LNCaP clone FGC (cell line): ENCODE data around the gene SLC12A5.

Experiments
- DNase-seq: peaks from one replicate; pipeline ENCODE4 v3.0.0-alpha.2; 2011; ENCODE audit warnings: low read depth
- H3K4me3 ChIP-seq: 2 replicates; pipeline ENCODE4 v1.5.1; 2011; ENCODE audit warnings: mild to moderate bottlenecking, low read depth, low read length, control low read depth
- TF ChIP-seq, protein P1 (sequence below): IDR thresholded peaks from 2 replicates; pipeline ENCODE4 v1.5.1; 2012; ENCODE audit warnings: mild to moderate bottlenecking; ENCODE audit not compliant: control insufficient read depth, insufficient read depth; ENCODE audit errors: extremely low read depth

Gene SLC12A5

DNA sequence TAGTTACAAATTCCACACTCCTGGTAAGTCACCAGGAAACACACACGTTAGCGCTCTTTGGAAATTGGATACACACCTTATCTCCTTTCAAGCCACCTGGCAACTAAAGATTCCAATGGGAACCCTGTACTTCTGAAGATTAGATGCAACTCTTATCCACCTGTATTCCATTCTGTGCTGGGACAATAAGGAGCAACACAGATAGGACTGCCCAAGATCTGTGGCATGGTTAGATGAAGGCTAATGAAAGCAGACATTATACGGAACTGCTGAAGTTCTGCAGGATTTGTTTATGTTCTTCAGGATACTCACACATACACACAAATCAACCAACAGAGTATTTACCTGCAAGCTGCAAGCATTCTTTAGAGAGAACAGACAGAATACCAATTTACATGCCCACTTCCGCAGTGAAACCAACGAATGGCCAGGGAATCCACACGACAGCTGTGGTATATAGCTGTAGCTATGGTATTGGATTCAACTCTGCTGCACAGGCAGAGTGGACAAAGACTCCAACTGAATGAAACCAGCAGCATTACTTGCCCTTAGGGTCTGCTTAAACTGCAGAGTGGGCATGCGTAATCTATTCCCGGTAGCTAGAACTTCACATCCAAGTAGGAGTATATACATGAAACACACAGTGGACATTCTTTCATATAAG, 48.8 kb downstream of the SLC12A5 start:
- TF ChIP-seq, protein P1, sequence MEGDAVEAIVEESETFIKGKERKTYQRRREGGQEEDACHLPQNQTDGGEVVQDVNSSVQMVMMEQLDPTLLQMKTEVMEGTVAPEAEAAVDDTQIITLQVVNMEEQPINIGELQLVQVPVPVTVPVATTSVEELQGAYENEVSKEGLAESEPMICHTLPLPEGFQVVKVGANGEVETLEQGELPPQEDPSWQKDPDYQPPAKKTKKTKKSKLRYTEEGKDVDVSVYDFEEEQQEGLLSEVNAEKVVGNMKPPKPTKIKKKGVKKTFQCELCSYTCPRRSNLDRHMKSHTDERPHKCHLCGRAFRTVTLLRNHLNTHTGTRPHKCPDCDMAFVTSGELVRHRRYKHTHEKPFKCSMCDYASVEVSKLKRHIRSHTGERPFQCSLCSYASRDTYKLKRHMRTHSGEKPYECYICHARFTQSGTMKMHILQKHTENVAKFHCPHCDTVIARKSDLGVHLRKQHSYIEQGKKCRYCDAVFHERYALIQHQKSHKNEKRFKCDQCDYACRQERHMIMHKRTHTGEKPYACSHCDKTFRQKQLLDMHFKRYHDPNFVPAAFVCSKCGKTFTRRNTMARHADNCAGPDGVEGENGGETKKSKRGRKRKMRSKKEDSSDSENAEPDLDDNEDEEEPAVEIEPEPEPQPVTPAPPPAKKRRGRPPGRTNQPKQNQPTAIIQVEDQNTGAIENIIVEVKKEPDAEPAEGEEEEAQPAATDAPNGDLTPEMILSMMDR, result no peak
- H3K4me3 ChIP-seq, result no peak overlapping the region
- no peak for DNase-seq

DNA sequence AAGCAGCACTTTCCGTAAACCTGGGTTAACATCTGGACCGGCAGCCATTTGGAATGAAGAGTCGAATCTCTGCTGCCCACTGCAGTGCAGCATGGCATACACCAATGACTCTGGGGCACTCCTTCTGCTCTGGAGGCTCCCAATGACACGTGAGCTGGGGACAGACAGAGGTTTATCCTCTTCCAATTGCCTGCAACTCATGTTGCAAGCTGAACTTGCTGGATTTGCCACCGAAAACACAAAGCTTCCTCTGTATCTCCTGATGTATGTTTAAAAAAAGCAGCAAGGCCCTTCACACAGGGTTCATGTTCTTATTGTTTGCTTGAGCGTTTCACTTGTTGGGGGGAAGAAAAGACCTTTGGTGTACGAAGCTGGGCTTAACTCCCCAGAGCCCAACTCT, 49.9 kb downstream of the SLC12A5 start:
- TF ChIP-seq, protein P1, result no peak
- no peak for DNase-seq
- H3K4me3 ChIP-seq, result no peak overlapping the region

DNA sequence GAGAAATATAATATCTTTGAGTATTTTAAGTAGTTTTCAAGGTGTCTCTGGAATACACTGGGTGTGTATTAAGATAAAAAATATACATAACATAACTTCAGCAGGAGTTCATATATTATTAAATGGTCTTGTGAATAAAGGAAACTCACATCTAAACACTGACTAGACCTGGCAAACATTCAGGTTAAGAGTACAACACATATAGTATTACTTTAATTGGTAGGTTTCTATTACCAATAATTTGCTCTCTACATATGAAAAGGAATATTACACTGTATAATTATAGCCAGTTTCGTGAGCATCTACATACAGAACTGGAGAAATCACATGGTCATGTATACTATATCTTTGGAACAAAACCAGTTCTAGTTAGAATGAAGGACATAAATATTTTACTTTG, 52.1 kb downstream of the SLC12A5 start:
- H3K4me3 ChIP-seq, result no peak overlapping the region
- TF ChIP-seq, protein P1, result no peak
- no peak for DNase-seq

DNA sequence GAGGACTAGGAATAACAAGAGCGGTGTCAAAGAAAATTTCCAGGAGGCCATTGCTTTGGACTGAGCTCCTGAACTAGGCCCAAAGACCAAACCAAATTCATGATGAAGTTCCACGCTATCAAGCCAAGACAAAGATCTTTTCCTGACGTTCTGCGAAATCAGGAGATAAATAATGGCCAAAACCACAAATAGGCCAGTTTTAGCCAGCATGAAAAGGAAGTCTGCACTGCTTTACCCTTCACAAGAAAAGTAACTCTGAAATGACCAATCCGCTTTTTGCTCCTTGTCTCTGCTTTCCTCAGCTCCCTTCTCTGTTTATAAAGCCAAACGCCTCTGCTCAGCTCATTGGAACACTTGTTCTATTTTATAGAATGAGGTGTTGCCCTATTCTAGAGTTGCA, 54.1 kb downstream of the SLC12A5 start:
- DNase-seq, result no peak
- TF ChIP-seq, protein P1, result no peak
- H3K4me3 ChIP-seq, result no peak overlapping the region

DNA sequence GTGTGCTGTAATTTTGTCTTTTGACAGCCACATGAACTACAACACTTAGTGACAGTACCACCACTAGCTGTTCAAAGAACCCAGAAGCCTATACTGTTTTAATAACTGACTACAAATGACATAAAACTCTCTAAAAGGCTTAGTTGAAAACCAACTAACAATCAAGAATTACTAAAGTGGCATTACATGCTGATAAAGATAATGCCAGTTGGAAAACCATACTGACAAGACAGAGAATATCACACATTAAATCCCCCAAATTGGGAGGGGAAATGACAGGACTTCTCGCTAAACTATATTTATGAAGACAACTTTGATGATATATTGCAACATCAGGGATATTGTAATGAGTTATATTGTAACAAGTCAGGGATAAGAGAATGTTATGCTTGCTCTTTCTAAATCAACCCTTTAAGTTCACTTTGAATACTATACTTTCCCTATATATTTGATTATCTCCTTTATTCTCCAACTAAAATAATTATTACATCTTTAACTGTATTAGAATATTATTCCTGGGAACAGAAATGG, 54.6 kb downstream of the SLC12A5 start:
- no peak for DNase-seq
- TF ChIP-seq, protein P1, result no peak
- H3K4me3 ChIP-seq, result no peak overlapping the region

DNA sequence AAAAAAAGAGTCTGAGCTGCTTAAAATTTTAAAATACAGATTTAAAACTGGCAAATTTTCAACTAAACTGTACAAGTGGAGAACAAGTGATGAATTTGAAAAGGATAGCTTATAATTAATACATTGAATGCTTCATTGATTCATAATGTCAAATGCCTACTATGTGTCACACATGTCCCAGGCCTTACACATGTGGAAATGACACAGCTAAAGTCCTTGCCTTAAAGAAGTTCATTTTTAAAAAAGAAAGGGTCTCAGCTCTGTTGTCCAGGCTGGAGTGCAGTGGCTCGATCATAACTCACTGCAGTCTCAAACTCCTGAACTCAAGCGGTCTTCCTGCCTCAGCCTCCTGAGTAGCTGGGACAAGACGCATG, 55.8 kb downstream of the SLC12A5 start:
- TF ChIP-seq, protein P1, result no peak
- H3K4me3 ChIP-seq, result no peak overlapping the region
- no peak for DNase-seq

DNA sequence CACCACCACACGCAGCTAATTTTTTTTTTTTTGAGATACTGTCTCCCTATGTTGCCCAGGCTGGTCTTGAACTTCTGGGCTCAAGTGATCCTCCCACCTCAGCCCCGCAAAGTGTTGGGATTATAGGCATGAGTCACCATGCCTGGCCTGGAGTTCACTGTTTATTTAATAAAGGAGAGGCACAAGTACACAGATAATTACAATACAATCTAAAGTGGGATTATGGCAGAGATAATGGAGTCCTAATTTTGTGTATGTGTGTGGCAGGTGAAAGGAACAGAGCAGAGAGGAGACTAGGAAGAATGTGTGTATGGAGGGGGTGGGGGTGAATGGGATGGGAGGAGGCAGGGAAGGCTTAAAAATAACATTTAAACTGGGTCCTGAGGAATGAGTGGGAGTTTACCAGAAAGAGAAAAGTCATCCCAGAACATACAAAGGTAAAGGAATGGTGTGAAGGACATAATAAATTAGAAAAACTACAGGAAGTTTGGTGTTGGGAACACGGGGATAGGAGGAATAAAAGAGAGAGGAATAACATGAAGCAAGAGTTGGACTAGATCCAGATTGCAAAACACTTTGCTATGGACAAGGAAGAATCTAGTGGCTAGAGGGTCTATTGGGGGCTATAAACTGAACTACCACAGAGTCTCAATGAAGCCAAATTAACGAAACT, 56.3 kb downstream of the SLC12A5 start:
- TF ChIP-seq, protein P1, result no peak
- DNase-seq, result peak; percentile 40
- no peak overlapping the region for H3K4me3 ChIP-seq
